ENCODE measurements around the gene SYPL1.

- no peak for TF ChIP-seq POLR2A (IDR thresholded peaks at IDR 0.05)
- TF ChIP-seq, protein P1, sequence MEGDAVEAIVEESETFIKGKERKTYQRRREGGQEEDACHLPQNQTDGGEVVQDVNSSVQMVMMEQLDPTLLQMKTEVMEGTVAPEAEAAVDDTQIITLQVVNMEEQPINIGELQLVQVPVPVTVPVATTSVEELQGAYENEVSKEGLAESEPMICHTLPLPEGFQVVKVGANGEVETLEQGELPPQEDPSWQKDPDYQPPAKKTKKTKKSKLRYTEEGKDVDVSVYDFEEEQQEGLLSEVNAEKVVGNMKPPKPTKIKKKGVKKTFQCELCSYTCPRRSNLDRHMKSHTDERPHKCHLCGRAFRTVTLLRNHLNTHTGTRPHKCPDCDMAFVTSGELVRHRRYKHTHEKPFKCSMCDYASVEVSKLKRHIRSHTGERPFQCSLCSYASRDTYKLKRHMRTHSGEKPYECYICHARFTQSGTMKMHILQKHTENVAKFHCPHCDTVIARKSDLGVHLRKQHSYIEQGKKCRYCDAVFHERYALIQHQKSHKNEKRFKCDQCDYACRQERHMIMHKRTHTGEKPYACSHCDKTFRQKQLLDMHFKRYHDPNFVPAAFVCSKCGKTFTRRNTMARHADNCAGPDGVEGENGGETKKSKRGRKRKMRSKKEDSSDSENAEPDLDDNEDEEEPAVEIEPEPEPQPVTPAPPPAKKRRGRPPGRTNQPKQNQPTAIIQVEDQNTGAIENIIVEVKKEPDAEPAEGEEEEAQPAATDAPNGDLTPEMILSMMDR (IDR thresholded peaks at IDR 0.05) = no peak
These were observed 35.6 kb downstream of the SYPL1 start for GRCh38 chr7:106076537-106076936.
